HG02759 (cell line): Measurements from ENCODE around the gene ANKRD10.
"Not testable (repeated sequence)": the region's sequence is repeated elsewhere in the genome, so short reads cannot be mapped to it uniquely, and the experiment has no call there.

Source experiments
- ATAC-seq: cut with Tn5 transposase; IDR thresholded peaks from one replicate; pipeline ENCODE4 v1.9.1; 2021; ENCODE audit warnings: mild to moderate bottlenecking, moderate library complexity; ENCODE audit not compliant: unreplicated experiment

ANKRD10 gene

DNA sequence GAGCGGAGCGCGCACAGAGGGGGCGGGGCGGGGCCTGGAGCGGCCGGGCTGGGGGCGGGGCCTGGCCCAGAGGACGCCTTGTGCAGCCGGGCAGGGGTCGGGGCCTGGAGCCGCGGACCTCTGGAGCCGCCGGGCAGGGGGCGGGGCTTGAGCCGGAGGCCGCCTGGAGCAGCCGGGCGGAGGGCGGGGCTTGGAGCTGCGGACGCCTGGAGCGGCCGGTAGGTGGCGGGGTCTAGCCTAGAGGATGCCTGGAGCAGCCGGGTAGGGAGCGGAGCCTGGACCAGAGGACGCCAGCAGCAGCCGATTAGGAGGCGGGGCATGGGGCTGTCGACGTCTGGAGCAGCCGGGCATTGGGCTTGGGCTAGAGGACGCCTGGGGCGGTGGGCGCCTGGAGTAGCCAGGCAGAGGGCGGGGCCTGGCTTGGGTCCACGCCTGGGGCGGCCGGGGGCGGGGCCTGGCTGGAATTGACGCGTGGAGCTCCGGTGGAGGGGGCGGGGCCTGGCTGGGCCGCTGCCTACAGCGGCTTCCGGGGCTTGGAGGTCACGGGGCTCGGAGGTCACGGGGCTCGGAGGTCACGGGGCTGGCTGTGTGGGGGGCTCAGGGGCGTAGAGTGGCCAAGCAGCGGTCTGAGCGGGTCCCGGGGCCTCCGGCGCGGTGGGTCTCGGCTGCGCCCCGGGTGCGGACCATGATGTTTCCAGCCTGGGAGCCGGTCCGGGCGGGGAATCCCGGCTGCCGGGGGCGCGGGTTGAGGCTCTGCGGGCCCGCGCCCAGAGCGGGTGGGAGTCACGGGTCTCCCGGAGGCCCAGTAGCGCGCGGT is at the start of gene ANKRD10:
Gene ANKRD10, minus strand, starts transcription at position 13 of the 817 bp plus-strand sequence. CDS start 135 bp downstream, outside the sequence.
- ATAC-seq = peak; percentile 74

DNA sequence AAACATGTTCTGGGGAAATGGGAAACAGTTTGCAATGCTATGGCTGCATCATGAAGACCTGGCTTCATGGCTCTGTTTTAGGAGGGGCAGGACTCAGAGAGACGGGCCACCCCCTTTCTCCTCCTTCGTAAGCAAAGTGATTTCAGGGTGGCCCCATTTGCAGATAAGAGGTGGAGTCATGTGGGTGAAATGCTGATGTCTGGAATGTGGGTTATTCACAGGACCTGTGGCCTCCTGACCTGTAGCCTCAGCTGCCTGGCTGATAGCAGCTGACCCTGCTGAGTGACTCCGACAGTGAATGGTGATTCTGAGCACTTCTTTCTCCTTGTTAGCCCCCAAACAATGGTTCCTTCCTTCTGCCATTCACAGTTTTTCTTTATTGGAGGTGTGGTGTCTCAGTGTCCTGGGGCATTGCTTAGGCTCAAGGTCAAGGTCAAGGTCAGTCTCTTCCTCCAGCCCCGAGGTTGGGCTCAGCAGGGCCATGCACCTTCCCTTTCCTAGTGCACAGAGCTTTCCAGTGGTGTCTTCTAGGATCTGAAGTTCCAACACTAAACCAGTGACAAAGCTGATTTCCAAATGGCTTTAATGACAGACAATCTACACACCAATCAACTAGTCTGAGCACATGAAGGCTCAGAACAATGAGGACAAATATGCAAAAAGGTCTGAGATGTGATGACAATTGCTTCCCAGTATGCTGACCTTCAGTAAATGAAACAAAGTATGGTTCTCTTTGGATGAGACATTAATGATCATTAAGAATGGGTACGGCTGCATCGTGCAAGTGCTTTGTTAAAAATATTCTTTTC is 49.6 kb upstream of the ANKRD10 start:
- no peak for ATAC-seq

DNA sequence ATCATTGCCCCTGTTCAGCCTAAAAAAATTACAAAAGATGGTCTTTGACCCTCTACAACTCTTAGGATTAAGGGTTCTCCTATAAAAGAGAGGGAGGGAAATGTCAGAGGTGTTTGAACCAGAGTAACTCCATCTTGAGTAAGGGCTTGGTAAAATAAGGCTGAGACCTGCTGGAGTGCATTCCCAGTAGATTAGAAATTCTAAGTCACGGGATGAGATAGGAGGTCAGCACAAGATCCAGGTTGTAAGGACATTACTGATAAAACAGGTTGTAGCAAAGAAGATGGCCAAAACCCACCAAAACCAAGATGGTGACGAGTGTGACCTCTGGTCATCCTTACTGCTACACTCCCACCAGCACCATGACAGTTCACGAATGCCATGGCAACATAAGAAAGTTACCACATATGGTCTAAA is 48.7 kb upstream of the ANKRD10 start:
- no peak for ATAC-seq

DNA sequence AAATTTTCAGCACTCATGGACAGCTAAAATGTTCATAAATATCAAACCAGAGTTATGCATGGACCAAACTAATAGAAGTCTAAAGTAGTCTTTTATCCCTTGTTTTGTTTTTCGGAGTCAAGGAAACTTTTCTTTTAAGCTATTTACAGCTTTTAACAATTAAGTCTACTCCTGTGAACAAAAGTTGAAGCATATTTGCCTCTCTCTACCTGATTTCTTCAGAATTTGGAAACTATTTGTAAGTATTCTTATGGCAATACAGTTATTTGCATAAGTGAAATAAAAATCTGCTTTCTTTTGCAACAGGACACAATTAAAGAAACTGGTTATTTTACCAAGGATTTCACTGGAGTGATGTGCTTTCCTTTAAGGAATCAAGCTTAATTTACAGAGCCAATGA is 47.1 kb upstream of the ANKRD10 start:
- no peak for ATAC-seq

DNA sequence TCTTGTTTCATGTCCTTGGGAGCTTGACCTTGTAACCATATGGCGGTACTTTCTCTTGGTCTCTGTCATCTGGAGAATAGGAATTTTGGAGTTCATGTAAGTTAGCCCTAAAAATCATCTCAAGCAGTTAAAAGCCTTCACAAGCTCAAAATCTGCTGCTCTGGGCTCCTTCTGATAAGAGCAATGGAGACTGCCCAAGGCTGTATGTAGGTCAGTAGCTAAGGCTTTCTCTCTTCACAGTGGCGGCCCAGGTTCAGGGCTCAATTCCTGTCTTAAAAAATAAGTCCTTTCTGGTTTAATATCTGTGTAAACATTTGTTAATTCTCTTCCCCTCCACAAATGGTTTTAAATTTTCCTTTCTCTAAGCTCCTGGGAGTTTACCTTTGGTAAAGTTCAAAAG is 45.3 kb upstream of the ANKRD10 start:
- ATAC-seq = no peak

DNA sequence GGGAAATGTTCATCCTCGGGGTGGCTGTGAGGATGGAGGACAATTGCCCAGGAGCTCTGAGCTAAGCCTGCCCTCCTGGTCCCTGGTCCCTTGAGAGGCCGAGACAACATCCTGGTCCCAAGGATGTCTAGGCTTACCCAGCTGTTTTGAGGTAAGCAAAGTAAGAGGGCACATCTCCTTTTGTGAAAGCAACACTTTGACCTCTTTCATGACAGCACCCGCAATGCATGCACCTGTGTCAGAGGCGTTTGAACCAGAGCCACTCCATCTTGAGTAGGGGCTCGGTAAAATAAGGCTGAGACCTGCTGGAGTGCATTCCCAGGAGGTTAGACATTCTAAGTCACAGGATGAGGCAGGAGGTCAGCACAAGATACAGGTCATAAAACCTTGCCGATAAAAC is 43.1 kb upstream of the ANKRD10 start:
- ATAC-seq = no peak

DNA sequence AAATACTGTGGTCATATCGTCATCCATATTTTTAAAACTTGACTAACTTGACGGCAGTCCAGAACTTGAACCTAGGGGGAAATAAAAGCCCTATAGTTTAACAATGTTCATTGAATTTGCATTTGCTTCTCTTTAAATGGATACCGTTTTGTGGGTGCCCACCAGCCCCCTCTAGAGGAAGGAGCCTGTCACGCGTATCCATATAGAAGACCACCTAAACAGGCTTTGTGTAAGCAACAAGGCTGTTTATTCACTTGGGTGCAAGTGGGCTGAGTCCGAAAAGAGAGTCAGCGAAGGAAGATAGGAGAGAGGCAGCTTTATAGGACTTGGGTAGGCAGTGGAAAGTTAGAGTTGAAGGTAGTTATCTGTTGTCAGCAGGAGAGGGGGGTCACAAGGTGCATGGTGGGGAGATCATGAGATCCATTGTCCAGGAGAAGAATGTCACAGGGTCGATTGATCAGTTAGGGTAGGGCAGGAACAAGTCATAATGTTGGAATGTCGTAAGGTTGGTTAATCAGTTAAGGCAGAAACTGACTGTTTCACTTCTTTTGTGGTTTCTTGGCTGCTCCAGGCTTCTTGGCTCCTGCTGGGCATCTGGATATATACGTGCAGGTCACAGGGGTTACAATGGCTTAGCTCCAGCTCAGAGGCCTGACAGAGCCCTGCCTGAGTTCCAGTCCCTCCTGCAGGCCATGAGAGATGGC is 42.5 kb upstream of the ANKRD10 start:
- ATAC-seq = no peak

DNA sequence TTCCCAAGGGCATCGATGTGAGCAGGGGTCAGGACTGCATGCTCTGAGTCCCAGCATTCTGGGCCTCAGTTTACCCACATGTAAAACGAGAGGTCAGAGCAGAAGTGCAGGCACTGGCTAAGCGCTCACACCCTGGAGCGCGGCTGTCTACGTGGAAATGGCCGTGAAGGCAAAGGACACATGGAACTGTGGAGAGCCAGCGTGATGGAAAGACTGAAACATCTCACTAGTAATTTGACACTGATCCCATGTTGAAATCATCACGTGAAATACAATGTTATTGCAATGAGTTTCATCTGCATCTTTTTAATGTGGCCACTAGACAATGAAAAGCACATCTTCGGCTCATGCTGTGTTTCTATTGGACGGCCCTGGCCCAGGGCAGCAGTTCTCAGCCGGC is 41.3 kb upstream of the ANKRD10 start:
- not testable (repeated sequence) for ATAC-seq

DNA sequence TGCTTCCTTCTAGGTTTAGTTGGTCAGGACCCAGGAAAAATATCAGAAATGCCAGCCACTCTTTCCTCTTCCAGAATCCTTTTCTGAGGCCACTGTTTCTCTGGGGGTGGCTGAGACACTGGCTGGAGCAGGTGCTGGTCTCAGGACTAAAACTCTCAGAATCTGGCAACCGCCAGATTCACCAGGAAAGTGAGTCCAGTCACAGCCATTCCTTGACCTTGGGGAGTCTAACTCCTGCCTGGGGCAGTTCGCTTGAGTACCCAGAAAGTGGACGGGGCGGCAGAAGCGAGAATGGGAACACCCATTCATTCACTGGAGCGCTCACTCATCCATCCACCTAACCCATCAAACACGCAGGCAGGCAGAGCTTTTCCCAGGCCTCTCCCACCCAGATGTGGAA is 40.7 kb upstream of the ANKRD10 start:
- ATAC-seq = not testable (repeated sequence)

DNA sequence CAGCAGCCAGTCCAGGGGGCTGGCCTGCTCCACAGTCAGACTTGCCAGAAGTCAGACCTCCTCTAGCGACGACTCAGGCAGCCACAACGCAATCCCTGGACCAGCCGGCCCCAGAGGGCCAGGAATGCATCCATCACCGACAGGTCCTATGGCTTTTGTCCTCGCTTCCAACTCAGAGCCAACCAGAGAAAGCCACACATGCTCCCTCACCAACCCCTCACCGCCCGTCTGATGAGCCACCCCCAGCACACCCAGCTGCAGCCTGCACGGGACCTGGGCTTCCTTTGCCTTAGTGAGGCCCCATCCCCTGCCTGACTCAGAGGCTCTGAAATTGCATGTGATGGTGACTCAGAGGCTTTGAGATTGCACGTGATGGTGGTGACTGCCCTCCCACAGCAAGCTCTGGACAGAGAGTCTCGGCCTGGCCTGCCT is 40.2 kb upstream of the ANKRD10 start:
- ATAC-seq = peak; percentile 74

DNA sequence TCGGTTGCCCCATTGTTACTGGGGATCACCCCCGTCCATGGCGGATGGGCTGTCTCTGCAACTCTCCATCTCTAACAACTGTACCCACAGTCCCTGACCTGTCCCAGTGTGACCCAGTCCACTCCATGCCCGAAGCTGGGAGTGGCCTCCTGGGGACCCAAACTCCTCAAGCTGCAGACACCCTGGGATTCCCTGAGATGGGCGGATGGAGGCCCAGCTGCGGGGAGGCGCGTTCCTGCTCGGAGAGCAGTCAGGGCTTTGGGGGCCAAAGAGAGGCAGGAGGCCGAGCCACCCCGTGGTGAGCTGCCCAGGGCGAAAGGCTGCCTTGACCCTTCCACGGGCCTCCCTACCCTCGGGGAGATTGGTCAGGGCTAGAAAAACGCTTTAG is 39.7 kb upstream of the ANKRD10 start:
- not testable (repeated sequence) for ATAC-seq

DNA sequence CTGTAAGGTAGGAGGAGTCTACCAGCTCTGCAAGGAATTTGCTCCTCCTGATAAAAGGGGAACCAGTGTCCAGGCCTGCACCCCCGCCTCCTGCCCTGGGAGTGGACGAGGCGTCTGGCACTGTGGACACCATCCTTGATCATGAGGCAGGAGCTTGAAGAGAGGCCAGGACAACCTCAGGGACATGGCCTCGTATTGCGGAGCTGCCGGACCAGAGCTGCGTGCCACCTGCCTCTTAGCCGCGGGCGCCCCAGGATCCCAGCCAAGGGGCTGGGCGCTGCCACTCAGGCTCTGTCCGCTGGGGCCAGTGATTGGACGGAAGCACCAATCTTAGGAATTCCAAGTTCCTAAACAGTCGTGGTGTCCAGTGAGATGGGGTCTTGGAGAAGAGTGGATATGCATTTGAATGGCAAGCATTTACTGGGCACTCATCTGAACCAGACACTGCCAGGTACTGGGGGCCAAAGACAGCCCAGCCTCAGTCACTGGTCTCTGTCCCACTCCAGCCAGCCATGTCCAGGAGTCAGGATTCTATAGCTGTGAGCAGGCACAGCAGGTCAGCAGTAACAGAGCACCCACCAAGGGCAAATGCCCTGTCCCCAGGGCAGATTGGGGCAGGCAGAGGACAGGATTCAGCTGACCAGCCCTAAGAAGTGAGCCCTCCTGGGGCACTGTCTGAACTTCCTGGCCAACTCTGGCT is 39.1 kb upstream of the ANKRD10 start:
- ATAC-seq = no peak

DNA sequence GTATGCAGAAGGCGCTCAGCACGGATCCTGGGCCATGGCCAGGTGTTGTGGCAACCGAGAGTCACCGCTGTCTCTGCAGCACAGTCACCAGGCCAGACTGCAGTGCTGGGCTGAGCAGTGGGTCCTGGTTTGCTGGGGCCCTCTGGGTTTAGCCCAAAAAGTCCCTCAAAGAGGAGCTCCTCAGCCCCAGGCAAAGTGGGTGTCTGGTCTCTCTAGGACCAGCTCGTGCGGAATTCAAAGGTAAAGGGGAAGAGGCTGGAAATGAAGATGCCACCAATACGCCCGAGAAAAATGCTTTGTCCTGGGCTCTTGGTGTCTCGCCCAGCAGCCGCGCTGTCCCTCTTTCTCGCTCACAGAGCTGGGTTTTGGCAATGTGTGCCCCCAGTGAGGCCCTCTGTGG is 38.5 kb upstream of the ANKRD10 start:
- no peak for ATAC-seq

DNA sequence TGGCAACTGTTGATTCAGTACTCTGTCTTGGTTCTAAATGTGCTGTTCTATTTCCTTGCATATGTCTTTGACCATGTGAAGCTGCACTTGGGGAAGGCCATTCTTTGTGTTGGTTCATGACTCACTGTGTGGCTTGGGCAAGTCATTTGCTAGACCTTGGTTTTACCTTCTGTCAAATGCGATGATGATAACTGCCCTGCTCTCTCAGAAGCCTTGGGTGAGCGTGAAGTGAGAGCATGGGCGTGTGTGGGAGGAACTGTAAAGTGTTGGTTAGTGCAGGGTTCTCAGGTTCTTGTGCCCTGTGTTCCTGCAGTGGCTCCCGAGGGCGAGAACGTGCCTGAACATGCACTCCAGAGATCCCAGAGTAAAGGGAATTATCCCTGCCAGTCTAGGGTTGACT is 37.3 kb upstream of the ANKRD10 start:
- ATAC-seq = peak; percentile 55

DNA sequence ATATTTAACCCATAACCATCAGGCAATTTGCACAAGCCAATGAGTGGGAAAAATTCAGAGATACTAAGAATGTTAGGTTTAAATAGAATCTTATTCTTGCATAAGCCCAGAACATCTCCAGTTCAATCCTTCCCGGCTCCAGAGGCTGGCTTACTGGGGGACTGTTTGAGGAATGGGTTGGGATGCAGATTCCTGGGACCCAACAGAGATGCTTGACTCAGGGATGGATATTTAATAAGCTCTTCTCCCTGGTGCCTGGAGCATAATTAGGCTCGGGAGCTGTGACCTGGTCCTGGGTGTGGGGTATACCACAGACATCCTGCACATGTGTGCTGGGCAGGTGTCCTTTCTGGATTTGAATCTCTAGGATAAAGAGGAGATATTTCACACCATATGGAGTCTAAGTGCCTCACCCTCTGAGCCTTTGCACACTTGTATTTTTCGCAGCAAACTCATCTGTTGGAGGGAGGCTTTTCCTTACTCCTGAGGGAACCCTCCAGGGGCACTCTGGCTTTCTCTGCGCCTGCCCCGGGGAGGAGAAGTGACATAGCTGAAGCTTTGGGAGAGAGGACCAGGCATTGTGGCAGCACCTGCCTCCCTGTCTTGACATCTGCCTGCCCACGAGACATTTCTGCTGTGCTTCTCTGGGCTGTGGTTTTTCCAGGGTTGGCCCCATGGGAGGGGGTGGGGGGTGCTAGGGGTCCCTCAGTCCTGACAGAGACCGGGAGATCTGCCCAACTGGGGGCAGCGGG is 36.1 kb upstream of the ANKRD10 start:
- no peak for ATAC-seq

DNA sequence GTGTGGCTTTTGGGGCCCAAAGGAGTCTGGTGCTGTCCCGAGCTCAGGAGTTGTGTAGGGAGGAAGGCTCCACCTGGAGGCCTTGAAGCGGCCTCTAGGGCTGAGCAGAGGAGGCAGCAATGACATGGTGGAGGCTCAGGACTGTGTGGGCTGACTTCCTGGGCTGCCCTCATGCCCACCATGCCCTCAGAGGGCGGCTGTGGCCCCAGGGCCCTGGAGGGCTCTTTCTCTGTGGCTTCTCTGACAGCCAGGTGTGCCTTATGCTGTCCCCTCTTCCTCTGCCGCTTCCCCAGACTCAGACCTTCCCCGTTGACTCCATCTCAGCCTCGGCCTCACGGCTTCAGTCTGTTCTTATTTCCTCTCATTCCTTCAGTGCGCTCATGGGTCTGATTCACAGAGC is 35.5 kb upstream of the ANKRD10 start:
- no peak for ATAC-seq

DNA sequence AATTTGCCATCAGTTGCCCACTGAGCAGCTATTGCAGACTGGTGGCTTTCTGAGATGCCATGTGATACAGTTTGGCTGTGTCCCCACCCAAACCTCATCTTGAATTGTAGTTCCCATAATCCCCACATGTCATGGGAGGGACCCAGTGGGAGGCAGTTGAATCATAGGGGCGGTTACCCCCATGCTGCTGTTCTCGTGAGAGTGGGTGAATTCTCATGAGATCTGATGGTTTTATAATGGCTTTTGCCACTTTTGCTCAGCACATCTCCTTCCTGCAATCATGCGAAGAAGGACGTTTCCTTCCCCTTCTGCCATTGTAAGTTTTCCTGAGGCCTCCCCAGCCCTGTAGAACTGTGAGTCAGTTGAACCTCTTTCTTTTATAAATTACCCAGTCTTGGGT is 34.8 kb upstream of the ANKRD10 start:
- no peak for ATAC-seq

DNA sequence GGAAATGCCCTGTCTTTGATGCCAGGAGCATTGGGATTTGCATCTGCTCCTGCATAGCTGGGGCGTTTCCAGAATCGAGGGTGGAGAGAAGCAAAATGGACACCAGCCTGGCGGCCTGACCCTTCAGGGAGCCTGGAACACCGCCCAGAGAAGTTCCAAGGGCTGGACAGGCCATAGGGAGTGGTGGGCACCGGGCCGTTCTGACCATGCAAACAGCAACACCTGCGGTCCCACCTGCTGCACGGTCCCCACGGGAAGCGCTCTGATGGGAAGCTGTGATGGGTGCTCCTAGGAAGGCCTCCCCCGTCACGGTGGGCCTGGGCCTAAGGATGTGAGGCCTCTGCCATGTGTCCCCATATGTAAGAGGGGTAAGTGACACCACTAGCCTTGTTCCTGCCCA is 34.2 kb upstream of the ANKRD10 start:
- ATAC-seq = no peak

DNA sequence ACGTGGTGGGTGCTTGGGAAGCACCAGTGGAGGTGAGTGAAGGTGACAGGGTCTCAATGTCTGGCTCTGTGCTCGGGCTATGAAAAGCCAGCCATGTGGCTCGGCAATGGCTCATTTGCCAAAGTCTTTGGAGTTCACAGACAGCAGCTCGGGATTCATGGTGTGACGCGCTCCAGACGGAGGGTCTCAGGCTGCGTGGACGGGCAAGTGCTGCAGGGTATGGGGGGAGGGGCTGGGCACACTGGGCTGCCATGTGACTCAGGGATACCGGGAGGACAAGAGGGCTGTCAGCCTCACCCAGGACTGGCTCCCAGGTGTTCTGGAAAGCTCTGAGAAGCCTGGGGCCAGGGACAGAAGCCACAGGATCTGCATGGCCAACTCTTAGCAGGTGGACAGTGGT is 32.5 kb upstream of the ANKRD10 start:
- not testable (repeated sequence) for ATAC-seq

DNA sequence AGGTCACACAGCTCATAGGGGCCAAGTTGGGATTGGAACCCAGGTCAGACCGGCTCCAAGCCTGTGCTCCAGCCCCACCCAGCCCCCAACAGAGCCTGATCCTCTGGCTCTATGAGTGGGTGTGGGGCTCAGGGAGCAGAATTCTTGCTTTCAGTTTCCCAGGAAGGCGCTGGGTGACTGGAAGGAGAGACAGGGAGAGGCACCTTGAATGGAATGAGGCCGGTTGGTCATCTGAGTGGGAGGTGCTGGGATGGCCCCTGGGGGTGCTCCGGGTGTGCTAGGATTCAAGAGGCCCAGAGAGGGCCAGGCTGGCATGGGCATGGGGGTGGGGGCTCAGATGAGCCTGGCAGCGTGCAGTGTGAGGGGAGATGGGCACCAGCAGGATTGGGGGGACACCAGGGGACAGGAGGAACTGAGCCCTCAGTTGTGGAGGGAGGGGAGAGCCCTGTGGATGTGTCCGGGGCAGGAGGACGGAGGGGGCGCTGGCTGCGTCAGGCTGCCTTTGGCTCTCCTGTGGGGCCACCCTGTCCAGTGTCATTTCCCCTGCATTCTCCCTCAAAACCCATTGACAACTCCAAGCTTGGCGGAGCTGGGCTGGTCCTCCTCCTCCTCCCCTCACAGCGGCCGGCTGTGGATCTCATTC is 31.2 kb upstream of the ANKRD10 start:
- no peak for ATAC-seq
